OCI-LY3 (cell line): ENCODE results near the gene MAPKAPK2.

Experiments
- H2AFZ ChIP-seq: fragments of 200-600, 300-600 bp; shearing (Covaris generic); 2 replicates; pipeline ENCODE4 v1.6.0; 2014; ENCODE audit warnings: antibody characterized with exemption, low read depth, low read length
- H3K27ac ChIP-seq: fragments of 200-600, 300-600 bp; sonication (generic); 2 replicates; pipeline ENCODE4 v1.5.1; 2014; ENCODE audit warnings: mild to moderate bottlenecking, low read length, moderate library complexity, mixed read lengths
- H3K27me3 ChIP-seq: fragments of 200-600, 300-600 bp; sonication (generic); 2 replicates; pipeline ENCODE4 v1.6.1; 2014; ENCODE audit warnings: low read depth, low read length, mixed read lengths
- H3K36me3 ChIP-seq: fragments of 200-600, 300-600 bp; sonication (generic); replicated peaks from 2 replicates; pipeline ENCODE3; 2014; ENCODE audit warnings: low read depth, low read length, mixed read lengths
- H3K4me1 ChIP-seq: fragments of 300-600, 200-600 bp; sonication (generic); 2 replicates; pipeline ENCODE4 v1.6.1; 2014; ENCODE audit warnings: low read length, mixed read lengths
- H3K4me2 ChIP-seq: fragments of 200-600, 300-600 bp; sonication (generic); 2 replicates; pipeline ENCODE4 v1.6.1; 2014; ENCODE audit warnings: low read length, mixed read lengths
- H3K4me3 ChIP-seq: fragments of 300-600, 200-600 bp; sonication (generic); 2 replicates; pipeline ENCODE4 v1.5.1; 2014; ENCODE audit warnings: antibody characterized with exemption, mild to moderate bottlenecking, low read length, moderate library complexity
- H3K79me2 ChIP-seq: fragments of 300-600, 200-600 bp; shearing (Covaris generic); 2 replicates; pipeline ENCODE4 v1.6.1; 2014; ENCODE audit warnings: mild to moderate bottlenecking, low read length, mixed read lengths
- H3K9ac ChIP-seq: fragments of 300-600, 200-600 bp; shearing (Covaris generic); 2 replicates; pipeline ENCODE4 v1.6.0; 2014; ENCODE audit warnings: mild to moderate bottlenecking, low read length, moderate library complexity
- H3K9me3 ChIP-seq: fragments of 200-600, 300-600 bp; shearing (Covaris generic); 2 replicates; pipeline ENCODE4 v1.6.1; 2014; ENCODE audit warnings: low read length, mixed read lengths; ENCODE audit not compliant: insufficient read depth
- H4K20me1 ChIP-seq: fragments of 200-600, 300-600 bp; sonication (generic); 2 replicates; pipeline ENCODE4 v1.6.1; 2016; ENCODE audit warnings: low read length, mixed read lengths; ENCODE audit not compliant: insufficient read depth
- CTCF ChIP-seq: fragments of 200-600, 300-600 bp; sonication (generic); IDR thresholded peaks from 2 replicates; pipeline ENCODE4 v1.5.1; 2014; ENCODE audit warnings: antibody characterized with exemption, low read length, low read depth
- EZH2phosphoT487 ChIP-seq: fragments of 200-600 bp; shearing (Covaris generic); IDR thresholded peaks from 2 replicates; pipeline ENCODE4 v1.6.1; 2018; ENCODE audit warnings: antibody characterized with exemption, mixed run types, low read depth

The MAPKAPK2 gene

GRCh38 chr1:206706298-206706791, 21.6 kb downstream of the MAPKAPK2 start:
- Histone ChIP-seq H3K27me3 (no peaks in the 10 kb centered on the region), H3K9me3 (no peaks in the 10 kb centered on the region), H2AFZ (no peak overlapping the region), H3K36me3 (peaks cover 9% of the 10 kb centered on the region), H3K4me1 (peaks cover 57% of the 10 kb centered on the region), H3K79me2 (peaks cover 98% of the 10 kb centered on the region), H3K4me3 (no peak overlapping the region), H3K9ac (no peak overlapping the region), H3K4me2 (no peak overlapping the region), H4K20me1 (peaks cover 98% of the 10 kb centered on the region), H3K27ac (no peak overlapping the region)
- TF ChIP-seq EZH2phosphoT487 = no peak
- no peak for TF ChIP-seq CTCF

GRCh38 chr1:206706806-206707366, 22.2 kb downstream of the MAPKAPK2 start:
- Histone ChIP-seq H2AFZ (no peak overlapping the region), H3K36me3 (peaks cover 9% of the 10 kb centered on the region), H4K20me1 (peaks cover 96% of the 10 kb centered on the region), H3K79me2 (peaks cover 97% of the 10 kb centered on the region), H3K4me3 (no peak overlapping the region), H3K27ac (no peak overlapping the region), H3K27me3 (no peaks in the 10 kb centered on the region), H3K9ac (no peak overlapping the region), H3K9me3 (no peaks in the 10 kb centered on the region), H3K4me1 (peaks cover 57% of the 10 kb centered on the region), H3K4me2 (peak overlapping the region; percentile 61; the same call in 1 of the 2 replicates)
- no peak for TF ChIP-seq CTCF
- TF ChIP-seq EZH2phosphoT487 = no peak

- Histone ChIP-seq H3K36me3 (peaks cover 9% of the 10 kb centered on the region), H3K4me2 (peak overlapping the region; percentile 61), H3K79me2 (peaks cover 96% of the 10 kb centered on the region), H3K9ac (no peak overlapping the region), H3K27ac (no peak overlapping the region), H3K27me3 (no peaks in the 10 kb centered on the region), H3K4me1 (peaks cover 51% of the 10 kb centered on the region), H3K4me3 (peak overlapping the region; percentile 10; the same call in 1 of the 2 replicates), H2AFZ (no peak overlapping the region), H4K20me1 (peaks cover 94% of the 10 kb centered on the region), H3K9me3 (no peaks in the 10 kb centered on the region)
- peak; percentile 20; the same call in 1 of the 2 replicates for TF ChIP-seq CTCF
- TF ChIP-seq EZH2phosphoT487 = no peak
Measured at GRCh38 chr1:206708058-206708457, 23.4 kb downstream of the MAPKAPK2 start.

- H3K36me3 ChIP-seq = peaks cover 9% of the 10 kb centered on the region
- H3K27ac ChIP-seq = no peak overlapping the region
- H3K4me2 ChIP-seq = no peak overlapping the region
- no peak overlapping the region for H2AFZ ChIP-seq
- peaks cover 45% of the 10 kb centered on the region for H3K4me1 ChIP-seq
- H3K27me3 ChIP-seq = no peaks in the 10 kb centered on the region
- no peaks in the 10 kb centered on the region for H3K9me3 ChIP-seq
- peaks cover 94% of the 10 kb centered on the region for H4K20me1 ChIP-seq
- H3K79me2 ChIP-seq = peaks cover 96% of the 10 kb centered on the region
- no peak overlapping the region for H3K4me3 ChIP-seq
- no peak overlapping the region for H3K9ac ChIP-seq
- TF ChIP-seq CTCF (no peak), EZH2phosphoT487 (no peak)
Measured at GRCh38 chr1:206708882-206709281, 24.2 kb downstream of the MAPKAPK2 start.
